Lung (tissue), 12 donors: Measurements from ENCODE around the gene BRD4. TPM values are rescaled to one million over a fixed set of nuclear protein-coding genes. Genes with fewer than 3 reads are reported as not detected.

Experiments used
- ATAC-seq: fragments of 200-7000 bp; cut with Tn5 transposase; one replicate; pipeline ENCODE4 v1.9.1; 2020; ENCODE audit warnings: moderate number of reproducible peaks; ENCODE audit not compliant: insufficient read depth, low FRiP score
- DNase-seq, 3 donors: peaks; one replicate each; pipeline ENCODE4 v3.0.0-alpha.2; 2013 to 2017
- H3K27ac ChIP-seq, 2 donors: one replicate each; pipeline ENCODE4 v1.5.1; 2013; ENCODE audit warnings: mild to moderate bottlenecking in 2 of 2, moderate library complexity in 2 of 2, control low read depth in 1 of 2, inconsistent platforms in 1 of 2, low read depth in 1 of 2, low read length in 1 of 2
- H3K27me3 ChIP-seq, 3 donors: one replicate each; pipeline ENCODE4 v1.5.1; 2013; ENCODE audit warnings: low read length in 2 of 3; ENCODE audit not compliant: control insufficient read depth in 3 of 3, insufficient read depth in 3 of 3
- H3K36me3 ChIP-seq, 4 donors: one replicate each; pipeline ENCODE4 v1.5.1; 2013; ENCODE audit warnings: low read length in 4 of 4, mild to moderate bottlenecking in 1 of 4, moderate library complexity in 1 of 4; ENCODE audit not compliant: control insufficient read depth in 4 of 4, insufficient read depth in 4 of 4
- H3K4me1 ChIP-seq, 5 donors: one replicate each; pipeline ENCODE4 v1.5.1; 2013; ENCODE audit warnings: low read length in 5 of 5, mild to moderate bottlenecking in 2 of 5, moderate library complexity in 1 of 5; ENCODE audit not compliant: control insufficient read depth in 5 of 5, insufficient read depth in 5 of 5
- H3K4me3 ChIP-seq: one replicate; pipeline ENCODE4 v1.5.1; 2013; ENCODE audit warnings: mild to moderate bottlenecking, control low read depth, moderate library complexity
- H3K9ac ChIP-seq, 2 donors: one replicate each; pipeline ENCODE4 v1.5.1; 2013; ENCODE audit warnings: low read length in 2 of 2, control low read depth in 1 of 2; ENCODE audit not compliant: insufficient read depth in 1 of 2
- H3K9me3 ChIP-seq, 4 donors: one replicate each; pipeline ENCODE4 v1.5.1; 2013; ENCODE audit warnings: low read length in 3 of 4, mild to moderate bottlenecking in 1 of 4, moderate library complexity in 1 of 4; ENCODE audit not compliant: control insufficient read depth in 4 of 4, insufficient read depth in 3 of 4
- CTCF ChIP-seq: IDR thresholded peaks from 2 replicates; pipeline ENCODE4 v1.5.1; 2012; ENCODE audit warnings: mild to moderate bottlenecking; ENCODE audit errors: control extremely low read depth, extremely low read depth
- WGBS, 2 donors: extraction: QIAGEN DNeasy Blood & Tissue Kit; methylation state at CpG; one replicate each; pipeline ENCODE4 v1.1.7; 2013; 5-methylcytosine and 5-hydroxymethylcytosine counted together
- polyA plus RNA-seq, 2 donors: library from polyadenylated mRNA; stranded (reverse); fragments of 200-250 nt; gene quantifications; one replicate each; pipeline ENCODE4 v1.2.1, GENCODE V29; 2013
- total RNA-seq, 2 donors: library from RNA; depleted of rRNA in 1 of 2; stranded (reverse); fragments of >200 nt in 1 of 2; gene quantifications; one replicate each; pipeline ENCODE4 v1.2.1, GENCODE V29; 2014 to 2021
- donor health status: control.
- donor health status: control.
- donor health status: Bipolar disorder and iron deficiency.
- donor health status: healthy.
- donor health status: DM: yes; HTN: yes; CAD: no.

BRD4 gene
- total and polyA plus RNA-seq, 4 donors = 23.2 to 89.0 (median 37.7) TPM

GRCh38 chr19:15194938-15195337 is 137.4 kb downstream of the BRD4 start:
- DNase-seq = no peak
- Histone ChIP-seq H3K27ac (peak overlapping the region in 1 of 2 donors; percentile 58), H3K4me1 (peaks cover 0 to 16% (median 11%) of the 10 kb centered on the region in 5 donors), H3K4me3 (no peak overlapping the region), H3K9me3 (no peaks in the 10 kb centered on the region), H3K27me3 (no peaks in the 10 kb centered on the region), H3K9ac (no peak overlapping the region), H3K36me3 (peaks cover 0 to 22% (median 10%) of the 10 kb centered on the region in 4 donors)
- TF ChIP-seq CTCF = no peak
- 50 to 53% methylated on average over 6 of the region's 6 CpGs for WGBS, 2 donors
- peak; percentile 9 for ATAC-seq

- peaks cover 0 to 35% (median 17%) of the 10 kb centered on the region in 4 donors for H3K36me3 ChIP-seq
- ATAC-seq (no peak), DNase-seq (no peak)
- H3K9ac ChIP-seq = no peak overlapping the region
- H3K4me1 ChIP-seq = peaks cover 0 to 10% (median 3%) of the 10 kb centered on the region in 5 donors
- no peaks in the 10 kb centered on the region for H3K27me3 ChIP-seq
- H3K4me3 ChIP-seq = no peak overlapping the region
- no peaks in the 10 kb centered on the region for H3K9me3 ChIP-seq
- no peak for TF ChIP-seq CTCF
- WGBS, 2 donors = 96 to 97% methylated on average over 18 of the region's 18 CpGs
- no peak overlapping the region for H3K27ac ChIP-seq
These were observed 140.4 kb downstream of the BRD4 start for GRCh38 chr19:15191982-15192381.

- H3K36me3 ChIP-seq = peaks cover 0 to 40% (median 17%) of the 10 kb centered on the region in 4 donors
- no peaks in the 10 kb centered on the region for H3K27me3 ChIP-seq
- H3K4me1 ChIP-seq = peaks cover 0 to 6% (median 3%) of the 10 kb centered on the region in 5 donors
- DNase-seq (no peak), ATAC-seq (no peak)
- no peak for TF ChIP-seq CTCF
- no peak overlapping the region for H3K9ac ChIP-seq
- H3K4me3 ChIP-seq = no peak overlapping the region
- no peaks in the 10 kb centered on the region for H3K9me3 ChIP-seq
- no peak overlapping the region for H3K27ac ChIP-seq
- 93 to 98% methylated on average over 18 of the region's 18 CpGs for WGBS, 2 donors
These were observed 140.8 kb downstream of the BRD4 start for GRCh38 chr19:15191514-15191913.

- H3K27ac ChIP-seq = no peak overlapping the region
- H3K4me3 ChIP-seq = no peak overlapping the region
- WGBS, 2 donors = 92 to 93% methylated on average over 24 of the region's 24 CpGs
- H3K27me3 ChIP-seq = no peaks in the 10 kb centered on the region
- H3K9ac ChIP-seq = no peak overlapping the region
- peaks cover 0 to 47% (median 22%) of the 10 kb centered on the region in 4 donors for H3K36me3 ChIP-seq
- no peaks in the 10 kb centered on the region for H3K9me3 ChIP-seq
- no peak for TF ChIP-seq CTCF
- no peak for ATAC-seq
- no peak for DNase-seq
- H3K4me1 ChIP-seq = no peaks in the 10 kb centered on the region
These were observed 143.5 kb downstream of the BRD4 start for GRCh38 chr19:15188851-15189250.
